ENCODE measurements around the gene RAD54L2. TPM values are rescaled to one million over a fixed set of nuclear protein-coding genes. Genes with fewer than 3 reads are reported as not detected.

The RAD54L2 gene
- 10 to 100 TPM; 14.5 to 28.6 (median 26.5) TPM for total RNA-seq

- Histone ChIP-seq H3K4me1 (peaks cover 0 to 34% (median 5%) of the 10 kb centered on the region in 3 donors), H3K27me3 (no peaks in the 10 kb centered on the region), H3K4me3 (peak within 1 kb of the TSS; percentile 93 to 99), H3K9me3 (no peaks in the 10 kb centered on the region), H3K27ac (peak within 1 kb of the TSS; percentile 85 to 94 (median 89)), H3K36me3 (peaks cover 0 to 16% of the 10 kb centered on the region in 2 donors)
- ATAC-seq, result peak; percentile 95
- TF ChIP-seq POLR2AphosphoS5 (IDR thresholded peaks at IDR 0.05) (peak; percentile 67), CTCF (IDR thresholded peaks at IDR 0.05) (peak in 3 of 4 experiments; percentile 47 to 61 (median 51)), POLR2A (IDR thresholded peaks at IDR 0.05) (peak; percentile 74 to 76), EP300 (IDR thresholded peaks at IDR 0.05) (no peak)
- WGBS, 2 donors (ENCODE audit: low coverage in 1 of 2), result 0% methylated on average over 3 of the region's 91 CpGs; no CpG with 5 or more reads in 1 of the 2 donors
These were observed at the start of gene RAD54L2 for GRCh38 chr3:51538459-51539290. Gene RAD54L2 (plus strand): TSS chr3:51538719. CDS start chr3:51590421, 51,702 bp downstream.

- peak; percentile 88 for ATAC-seq
- no peaks in the 10 kb centered on the region for H3K27me3 ChIP-seq
- 1 to 3% methylated on average over 6 to 21 of the region's 43 CpGs for WGBS, 2 donors (ENCODE audit: low coverage in 1 of 2)
- H3K4me1 ChIP-seq, result peaks cover 0 to 29% (median 0%) of the 10 kb centered on the region in 3 donors
- no peaks in the 10 kb centered on the region for H3K9me3 ChIP-seq
- peak; percentile 68 for TF ChIP-seq POLR2AphosphoS5 (IDR thresholded peaks at IDR 0.05)
- no peak for TF ChIP-seq EP300 (IDR thresholded peaks at IDR 0.05)
- TF ChIP-seq CTCF (IDR thresholded peaks at IDR 0.05), result no peak
- no peak for TF ChIP-seq POLR2A (IDR thresholded peaks at IDR 0.05)
- H3K36me3 ChIP-seq, result peaks cover 0 to 25% of the 10 kb centered on the region in 2 donors
- peak overlapping the region; percentile 82 to 86 for H3K4me3 ChIP-seq
- peak overlapping the region; percentile 97 to 100 (median 98) for H3K27ac ChIP-seq
These were observed 39.4 kb upstream of the RAD54L2 start for GRCh38 chr3:51498876-51499738.

- whole genome bisulfite sequencing, 2 donors (ENCODE audit: low coverage in 1 of 2), result 90 to 94% methylated on average over 4 to 8 of the region's 14 CpGs
- ATAC-seq, result no peak
- Histone ChIP-seq H3K4me3 (peak overlapping the region in 1 of 2 donors; percentile 82), H3K27me3 (no peaks in the 10 kb centered on the region), H3K27ac (peak overlapping the region; percentile 83 to 100 (median 92)), H3K36me3 (peaks cover 0 to 12% of the 10 kb centered on the region in 2 donors), H3K9me3 (no peaks in the 10 kb centered on the region), H3K4me1 (peaks cover 0 to 29% (median 0%) of the 10 kb centered on the region in 3 donors)
- TF ChIP-seq EP300 (IDR thresholded peaks at IDR 0.05) (no peak), CTCF (IDR thresholded peaks at IDR 0.05) (no peak), POLR2AphosphoS5 (IDR thresholded peaks at IDR 0.05) (no peak), POLR2A (IDR thresholded peaks at IDR 0.05) (no peak)
These were observed 37.8 kb upstream of the RAD54L2 start for GRCh38 chr3:51500632-51501131.

- Histone ChIP-seq H3K9me3 (no peaks in the 10 kb centered on the region), H3K4me1 (peaks cover 0 to 25% (median 0%) of the 10 kb centered on the region in 3 donors), H3K27me3 (no peaks in the 10 kb centered on the region), H3K36me3 (no peaks in the 10 kb centered on the region), H3K27ac (peak overlapping the region in 1 of 4 donors; percentile 100), H3K4me3 (no peak overlapping the region)
- ATAC-seq, result no peak
- whole genome bisulfite sequencing, 2 donors (ENCODE audit: low coverage in 1 of 2), result 0 to 11% methylated on average over 1 to 5 of the region's 6 CpGs
- TF ChIP-seq EP300 (IDR thresholded peaks at IDR 0.05), result no peak
- peak in 3 of 4 experiments; percentile 93 to 96 (median 94) for TF ChIP-seq CTCF (IDR thresholded peaks at IDR 0.05)
These were observed 36.5 kb upstream of the RAD54L2 start for GRCh38 chr3:51501833-51502561.

Data from gastroesophageal sphincter (tissue), 4 donors.